ENCODE results near the gene GTF2F1.

GTF2F1 gene

DNA sequence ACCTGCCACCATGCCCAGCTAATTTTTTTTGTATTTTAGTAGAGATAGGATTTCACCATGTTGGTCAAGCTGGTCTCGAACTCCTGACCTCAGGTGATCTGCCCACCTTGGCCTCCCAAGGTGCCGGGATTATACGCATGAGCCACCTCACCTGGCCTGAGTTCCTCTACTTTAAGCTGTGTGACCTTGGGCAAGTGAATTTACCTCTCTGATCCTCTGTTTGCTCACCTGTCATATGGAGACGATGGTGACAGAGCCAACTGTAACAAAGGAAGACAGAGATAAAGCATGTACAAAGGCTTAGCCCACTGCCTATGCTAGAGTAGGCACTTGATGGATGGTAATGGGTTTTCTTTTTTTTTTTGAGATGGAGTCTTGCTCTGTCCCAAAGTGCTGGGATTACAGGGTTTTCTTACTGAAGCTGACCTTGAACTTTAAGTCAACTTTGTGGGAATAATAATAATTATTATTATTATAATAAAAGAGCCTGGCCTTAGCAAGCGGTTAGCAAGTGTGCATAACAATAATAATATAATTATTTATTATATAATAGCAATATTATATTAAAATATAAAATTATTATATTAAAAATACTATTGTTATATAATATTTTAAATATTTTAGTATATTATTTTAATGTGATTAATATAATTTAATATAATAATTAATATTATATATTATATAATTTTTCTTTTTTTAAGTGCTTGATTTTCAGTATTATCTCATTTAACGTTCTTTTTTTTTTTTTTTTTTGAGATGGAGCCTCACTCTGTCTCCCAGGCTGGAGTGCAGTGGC, 58.3 kb downstream of the GTF2F1 start:
- H3K4me3 ChIP-seq (ENCODE audit: low read depth, low read length): no peak overlapping the region
- in situ Hi-C loops (cut with HindIII; ENCODE audit: low sequenced_read_pairs): no loop called here
- no peak for DNase-seq (ENCODE audit: low read depth, low spot score)
- TF ChIP-seq, protein P1, sequence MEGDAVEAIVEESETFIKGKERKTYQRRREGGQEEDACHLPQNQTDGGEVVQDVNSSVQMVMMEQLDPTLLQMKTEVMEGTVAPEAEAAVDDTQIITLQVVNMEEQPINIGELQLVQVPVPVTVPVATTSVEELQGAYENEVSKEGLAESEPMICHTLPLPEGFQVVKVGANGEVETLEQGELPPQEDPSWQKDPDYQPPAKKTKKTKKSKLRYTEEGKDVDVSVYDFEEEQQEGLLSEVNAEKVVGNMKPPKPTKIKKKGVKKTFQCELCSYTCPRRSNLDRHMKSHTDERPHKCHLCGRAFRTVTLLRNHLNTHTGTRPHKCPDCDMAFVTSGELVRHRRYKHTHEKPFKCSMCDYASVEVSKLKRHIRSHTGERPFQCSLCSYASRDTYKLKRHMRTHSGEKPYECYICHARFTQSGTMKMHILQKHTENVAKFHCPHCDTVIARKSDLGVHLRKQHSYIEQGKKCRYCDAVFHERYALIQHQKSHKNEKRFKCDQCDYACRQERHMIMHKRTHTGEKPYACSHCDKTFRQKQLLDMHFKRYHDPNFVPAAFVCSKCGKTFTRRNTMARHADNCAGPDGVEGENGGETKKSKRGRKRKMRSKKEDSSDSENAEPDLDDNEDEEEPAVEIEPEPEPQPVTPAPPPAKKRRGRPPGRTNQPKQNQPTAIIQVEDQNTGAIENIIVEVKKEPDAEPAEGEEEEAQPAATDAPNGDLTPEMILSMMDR (IDR thresholded peaks at IDR 0.05; ENCODE audit: low read depth, low read length): no peak

DNA sequence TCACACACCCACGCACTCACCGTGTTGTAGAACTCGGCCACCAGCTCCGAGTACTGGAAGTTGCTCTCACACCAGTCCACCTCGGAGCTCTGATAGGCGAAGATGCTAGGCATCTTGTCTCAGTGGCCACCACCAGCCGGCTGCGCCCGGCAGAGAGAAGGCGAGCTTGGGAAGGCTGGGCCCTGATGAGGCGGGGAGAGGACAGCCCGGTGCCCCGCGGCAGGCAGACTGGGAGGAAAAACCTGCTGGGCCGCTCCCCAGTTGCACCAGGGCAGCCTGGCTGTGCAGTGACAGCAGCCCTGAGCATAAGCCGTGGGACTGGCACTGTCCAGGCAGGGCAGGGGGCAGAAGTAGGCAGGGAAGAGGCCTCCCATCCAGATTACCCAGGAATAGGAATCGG, 59.5 kb downstream of the GTF2F1 start, which contains the start of gene ACER1:
TSS of gene ACER1 (minus strand) at position 174 of the 400 bp plus-strand sequence. CDS start at position 113, 61 bp downstream.
- DNase-seq (ENCODE audit: low read depth, low spot score): no peak
- in situ Hi-C loops (cut with HindIII; ENCODE audit: low sequenced_read_pairs): no loop called here

More for the DNA sequence above, 59.5 kb downstream of the GTF2F1 start, which contains the start of gene ACER1:
- no peak within 1 kb of the TSS for H3K4me3 ChIP-seq (ENCODE audit: low read depth, low read length)
- TF ChIP-seq, protein P1 (IDR thresholded peaks at IDR 0.05; ENCODE audit: low read depth, low read length): no peak
